ENCODE data around the gene GAB3. TPM values are rescaled to one million over a fixed set of nuclear protein-coding genes. Genes with fewer than 3 reads are reported as not detected.
"Not testable (repeated sequence)": the region's sequence is repeated elsewhere in the genome, so short reads cannot be mapped to it uniquely, and the experiment has no call there.

The GAB3 gene
- total and polyA plus RNA-seq, 2 donors (not counting 3 experiments of a cell fraction or from before 2014, with no cell fraction given) = 6.0 to 6.2 TPM

DNA sequence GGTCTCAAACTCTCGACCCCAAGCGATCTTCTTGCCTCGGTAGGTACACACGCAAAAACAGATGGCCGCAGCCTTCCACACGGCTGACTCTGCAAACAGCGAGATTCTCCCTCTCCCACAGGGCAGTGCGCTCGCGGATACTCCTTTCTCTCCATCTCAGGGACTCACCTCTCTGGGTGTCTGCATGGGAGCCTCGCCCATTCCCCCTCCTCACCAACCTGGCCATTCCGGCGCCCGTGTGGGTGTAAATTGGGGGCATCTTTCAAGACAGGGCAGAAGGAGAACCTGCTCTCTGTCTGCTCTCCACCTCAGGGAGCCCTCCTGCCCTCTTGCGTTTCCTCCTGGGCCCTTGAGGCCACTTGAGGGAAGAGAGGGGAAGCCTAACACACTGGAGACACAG lies 101.9 kb downstream of the GAB3 start:
- Histone ChIP-seq H3K27ac (ENCODE audit: insufficient read depth, low read depth, low read length) (no peak overlapping the region), H3K4me3 (replicated peaks in 1 of 3; ENCODE audit: insufficient read depth in 1 of 3, low read depth in 1 of 3, low read length in 3 of 3) (no peak overlapping the region), H3K79me2 (ENCODE audit: control insufficient read depth, insufficient read depth, low read length) (no peaks in the 10 kb centered on the region), H3K36me3 (ENCODE audit: control insufficient read depth in 2 of 2, extremely low read depth in 1 of 2, insufficient read depth in 2 of 2, low read length in 2 of 2) (no peaks in the 10 kb centered on the region), H3K9ac (replicated peaks; ENCODE audit: extremely low read depth, insufficient read depth, low read length) (no peak overlapping the region), H3K9me3 (replicated peaks; ENCODE audit: control insufficient read depth, insufficient read depth, low read length) (no peaks in the 10 kb centered on the region), H2AFZ (ENCODE audit: low read depth, low read length) (no peak overlapping the region), H3K4me2 (ENCODE audit: insufficient read depth, low read length) (no peak overlapping the region), H3K27me3 (ENCODE audit: control insufficient read depth in 2 of 2, insufficient read depth in 2 of 2, low read length in 2 of 2) (no peaks in the 10 kb centered on the region), H3K9me1 (replicated peaks; ENCODE audit: control insufficient read depth, extremely low read depth, insufficient read depth, low read length) (no peaks in the 10 kb centered on the region), H3K4me1 (ENCODE audit: control insufficient read depth, extremely low read depth, insufficient read depth, low read length) (peaks cover 5% of the 10 kb centered on the region), H4K20me1 (replicated peaks; ENCODE audit: control insufficient read depth, extremely low read depth, insufficient read depth, low read length) (no peaks in the 10 kb centered on the region)
- TF ChIP-seq POLR2AphosphoS5 (IDR thresholded peaks at IDR 0.05; ENCODE audit: insufficient read depth, low read depth, low read length) = no peak
- no peak for TF ChIP-seq FOS (IDR thresholded peaks at IDR 0.05; ENCODE audit: borderline replicate concordance, insufficient read depth, low read length)
- no peak for TF ChIP-seq MYC (IDR thresholded peaks at IDR 0.05; ENCODE audit: low read depth, low read length)
- no peak for TF ChIP-seq GATA2 (IDR thresholded peaks at IDR 0.05; ENCODE audit: insufficient read depth, insufficient read length, low read depth, low read length)
- TF ChIP-seq JUN (IDR thresholded peaks at IDR 0.05; ENCODE audit: borderline replicate concordance, insufficient read depth, insufficient read length, low read depth) = no peak
- no peak for TF ChIP-seq EZH2 (IDR thresholded peaks at IDR 0.05; ENCODE audit: borderline replicate concordance, low read depth, low read length, severe bottlenecking)
- TF ChIP-seq, protein P1, sequence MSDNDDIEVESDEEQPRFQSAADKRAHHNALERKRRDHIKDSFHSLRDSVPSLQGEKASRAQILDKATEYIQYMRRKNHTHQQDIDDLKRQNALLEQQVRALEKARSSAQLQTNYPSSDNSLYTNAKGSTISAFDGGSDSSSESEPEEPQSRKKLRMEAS (IDR thresholded peaks at IDR 0.05; ENCODE audit: insufficient read depth, insufficient read length) = no peak
- no peak for TF ChIP-seq POLR2A (IDR thresholded peaks at IDR 0.05; ENCODE audit: low read depth, low read length)
- ChIA-PET POLR2A (no interaction called here), CTCF (no interaction called here)
- FAIRE-seq (no peak), DNase-seq (ENCODE audit: low read depth, low spot score) (no peak)
- no TSS peak for BruUV-seq (replicated peaks)
- dilution Hi-C loops (cut with MboI; ENCODE audit: extremely low pct_ligation_motif_present, low sequenced_read_pairs) = no loop called here
- intact Hi-C loops (cut with micrococcal nuclease) = no loop called here

DNA sequence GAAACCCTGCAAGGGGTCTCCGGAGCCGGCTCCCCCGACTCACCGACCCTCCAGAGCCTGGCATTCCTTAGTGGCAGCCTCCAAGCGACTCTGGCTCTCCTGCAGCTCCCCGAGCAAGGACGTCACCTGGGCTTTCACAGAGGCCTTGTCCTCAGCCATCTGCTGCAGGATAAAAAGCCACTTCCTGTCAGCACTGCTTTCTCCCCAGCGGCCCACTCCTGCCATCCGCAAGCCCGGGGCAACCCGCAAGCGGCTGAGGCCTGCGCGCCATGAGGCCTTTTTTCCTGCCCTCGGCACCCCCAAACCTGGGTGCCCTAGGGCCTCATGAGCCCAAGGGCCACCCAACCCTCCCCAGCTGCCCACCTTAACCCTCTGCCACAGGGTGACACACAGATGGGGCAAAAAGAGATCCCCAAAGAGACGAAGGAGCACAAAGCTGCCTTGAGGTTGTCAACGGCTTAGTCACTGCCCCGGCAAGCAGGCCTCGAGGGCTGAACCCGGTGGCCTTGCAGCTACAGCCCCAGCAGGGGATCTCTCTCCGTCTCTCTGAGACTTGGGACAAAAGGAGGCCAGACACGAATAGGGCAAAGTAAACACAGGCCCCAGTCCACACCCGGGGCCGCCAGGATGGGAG lies 105.0 kb downstream of the GAB3 start:
- FAIRE-seq = peak; percentile 78
- H4K20me1 ChIP-seq (replicated peaks; ENCODE audit: control insufficient read depth, extremely low read depth, insufficient read depth, low read length); H3K36me3 ChIP-seq (ENCODE audit: control insufficient read depth in 2 of 2, extremely low read depth in 1 of 2, insufficient read depth in 2 of 2, low read length in 2 of 2); H3K27ac ChIP-seq (ENCODE audit: insufficient read depth, low read depth, low read length); H3K9ac ChIP-seq (replicated peaks; ENCODE audit: extremely low read depth, insufficient read depth, low read length); CTCF ChIA-PET; BruUV-seq (replicated peaks); H3K4me3 ChIP-seq (replicated peaks in 1 of 3; ENCODE audit: insufficient read depth in 1 of 3, low read depth in 1 of 3, low read length in 3 of 3); intact Hi-C loops (cut with micrococcal nuclease); DNase-seq (ENCODE audit: low read depth, low spot score); H3K27me3 ChIP-seq (ENCODE audit: control insufficient read depth in 2 of 2, insufficient read depth in 2 of 2, low read length in 2 of 2); H3K4me2 ChIP-seq (ENCODE audit: insufficient read depth, low read length); H3K4me1 ChIP-seq (ENCODE audit: control insufficient read depth, extremely low read depth, insufficient read depth, low read length); dilution Hi-C loops (cut with MboI; ENCODE audit: extremely low pct_ligation_motif_present, low sequenced_read_pairs); H2AFZ ChIP-seq (ENCODE audit: low read depth, low read length); H3K9me3 ChIP-seq (replicated peaks; ENCODE audit: control insufficient read depth, insufficient read depth, low read length); H3K9me1 ChIP-seq (replicated peaks; ENCODE audit: control insufficient read depth, extremely low read depth, insufficient read depth, low read length); H3K79me2 ChIP-seq (ENCODE audit: control insufficient read depth, insufficient read depth, low read length); POLR2A ChIA-PET: not testable (repeated sequence)

DNA sequence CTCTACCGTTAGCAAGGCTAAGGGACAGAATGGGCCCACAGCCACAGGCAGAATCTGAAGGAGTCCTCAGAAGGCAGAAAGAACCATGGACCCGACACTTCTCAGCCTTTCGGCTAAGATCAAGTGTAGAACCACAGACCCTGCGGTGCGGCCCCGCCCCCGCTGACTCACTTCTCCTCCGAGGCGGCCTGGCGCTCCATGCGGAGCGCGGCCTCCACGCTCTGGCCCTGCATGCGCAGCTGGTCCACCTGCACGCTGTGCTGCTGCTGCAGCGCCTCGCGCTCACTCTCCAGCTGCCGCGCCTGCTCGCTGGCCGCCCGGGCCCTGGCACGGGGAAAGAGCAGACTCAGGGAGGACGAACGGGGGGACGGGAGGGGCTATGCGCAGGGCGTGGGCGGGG lies 107.2 kb downstream of the GAB3 start:
- H3K27me3 ChIP-seq (ENCODE audit: control insufficient read depth in 2 of 2, insufficient read depth in 2 of 2, low read length in 2 of 2); BruUV-seq (replicated peaks); DNase-seq (ENCODE audit: low read depth, low spot score); H3K79me2 ChIP-seq (ENCODE audit: control insufficient read depth, insufficient read depth, low read length); H2AFZ ChIP-seq (ENCODE audit: low read depth, low read length); H3K36me3 ChIP-seq (ENCODE audit: control insufficient read depth in 2 of 2, extremely low read depth in 1 of 2, insufficient read depth in 2 of 2, low read length in 2 of 2); H3K9me1 ChIP-seq (replicated peaks; ENCODE audit: control insufficient read depth, extremely low read depth, insufficient read depth, low read length); CTCF ChIA-PET; POLR2A ChIA-PET; H3K4me1 ChIP-seq (ENCODE audit: control insufficient read depth, extremely low read depth, insufficient read depth, low read length); H3K9ac ChIP-seq (replicated peaks; ENCODE audit: extremely low read depth, insufficient read depth, low read length); H4K20me1 ChIP-seq (replicated peaks; ENCODE audit: control insufficient read depth, extremely low read depth, insufficient read depth, low read length); H3K4me2 ChIP-seq (ENCODE audit: insufficient read depth, low read length); H3K27ac ChIP-seq (ENCODE audit: insufficient read depth, low read depth, low read length); H3K4me3 ChIP-seq (replicated peaks in 1 of 3; ENCODE audit: insufficient read depth in 1 of 3, low read depth in 1 of 3, low read length in 3 of 3); dilution Hi-C loops (cut with MboI; ENCODE audit: extremely low pct_ligation_motif_present, low sequenced_read_pairs); intact Hi-C loops (cut with micrococcal nuclease); H3K9me3 ChIP-seq (replicated peaks; ENCODE audit: control insufficient read depth, insufficient read depth, low read length): not testable (repeated sequence)
- FAIRE-seq = peak; percentile 33
